H9 (cell line): Measurements from ENCODE around the gene MYH9. TPM values are rescaled to one million over a fixed set of nuclear protein-coding genes. Genes with fewer than 3 reads are reported as not detected.
"Not testable (repeated sequence)": the region's sequence is repeated elsewhere in the genome, so short reads cannot be mapped to it uniquely, and the experiment has no call there.

Experiments used
- DNase-seq: peaks from one replicate; pipeline ENCODE4 v3.0.0-alpha.2; 2017
- H2AFZ ChIP-seq: one replicate; pipeline ENCODE4 v1.6.1; 2013; ENCODE audit warnings: mild to moderate bottlenecking, low read length, control low read depth, moderate library complexity
- H2AK5ac ChIP-seq: 2 replicates; pipeline ENCODE4 v1.6.1; 2013; ENCODE audit warnings: low read length, control low read depth, mixed read lengths; ENCODE audit not compliant: insufficient read length
- H2BK120ac ChIP-seq: one replicate; pipeline ENCODE4 v1.6.1; 2013; ENCODE audit warnings: low read depth, mild to moderate bottlenecking, low read length, control low read depth, inconsistent platforms; ENCODE audit not compliant: poor library complexity, severe bottlenecking
- H2BK12ac ChIP-seq: 2 replicates; pipeline ENCODE4 v1.6.1; 2013; ENCODE audit warnings: low read length, control low read depth, mixed read lengths, low read depth; ENCODE audit not compliant: insufficient read length
- H2BK15ac ChIP-seq: 2 replicates; pipeline ENCODE4 v1.6.1; 2013; ENCODE audit warnings: low read depth, low read length, control low read depth
- H2BK20ac ChIP-seq: one replicate; pipeline ENCODE4 v1.6.1; 2013; ENCODE audit warnings: low read depth, mild to moderate bottlenecking, low read length, control low read depth, inconsistent platforms; ENCODE audit not compliant: poor library complexity, severe bottlenecking
- H2BK5ac ChIP-seq: 2 replicates; pipeline ENCODE4 v1.6.1; 2013; ENCODE audit warnings: low read length, control low read depth, mixed read lengths; ENCODE audit not compliant: insufficient read length
- H3K14ac ChIP-seq: 2 replicates; pipeline ENCODE4 v1.6.1; 2013; ENCODE audit warnings: low read length, control low read depth; ENCODE audit not compliant: insufficient read depth
- H3K18ac ChIP-seq: 2 replicates; pipeline ENCODE4 v1.6.1; 2013; ENCODE audit warnings: low read depth, mild to moderate bottlenecking, mixed read lengths, low read length, control low read depth; ENCODE audit not compliant: insufficient read length
- H3K23ac ChIP-seq: 2 replicates; pipeline ENCODE4 v1.6.1; 2013; ENCODE audit warnings: low read length, control low read depth, mixed read lengths, low read depth; ENCODE audit not compliant: insufficient read length
- H3K23me2 ChIP-seq: 2 replicates; pipeline ENCODE4 v1.6.1; 2013; ENCODE audit warnings: low read depth, mild to moderate bottlenecking, mixed read lengths, low read length, control low read depth; ENCODE audit not compliant: insufficient read length, poor library complexity, severe bottlenecking
- H3K27ac ChIP-seq: 2 replicates; pipeline ENCODE4 v1.5.1; 2013; ENCODE audit warnings: low read length, control low read depth, mixed read lengths, low read depth; ENCODE audit not compliant: insufficient read length
- H3K27me3 ChIP-seq: 2 replicates; pipeline ENCODE4 v1.6.1; 2013; ENCODE audit warnings: low read length, control low read depth, inconsistent platforms; ENCODE audit not compliant: insufficient read depth
- H3K4ac ChIP-seq: 2 replicates; pipeline ENCODE4 v1.6.1; 2013; ENCODE audit warnings: low read depth, mild to moderate bottlenecking, control low read depth, inconsistent platforms, low read length, moderate library complexity
- H3K4me1 ChIP-seq: 2 replicates; pipeline ENCODE4 v1.6.1; 2013; ENCODE audit warnings: low read length, control low read depth, inconsistent platforms; ENCODE audit not compliant: insufficient read depth
- H3K4me2 ChIP-seq: 2 replicates; pipeline ENCODE4 v1.6.1; 2013; ENCODE audit warnings: low read length, control low read depth, mixed read lengths; ENCODE audit not compliant: insufficient read length, insufficient read depth
- H3K56ac ChIP-seq: 2 replicates; pipeline ENCODE4 v1.6.1; 2013; ENCODE audit warnings: low read depth, mild to moderate bottlenecking, mixed read lengths, low read length, control low read depth; ENCODE audit not compliant: insufficient read length
- H3K79me1 ChIP-seq: 2 replicates; pipeline ENCODE4 v1.6.1; 2013; ENCODE audit warnings: low read depth, mild to moderate bottlenecking, moderate library complexity, low read length, control low read depth, inconsistent platforms; ENCODE audit not compliant: insufficient read depth, poor library complexity, severe bottlenecking
- H3K79me2 ChIP-seq: 2 replicates; pipeline ENCODE4 v1.6.1; 2013; ENCODE audit warnings: low read length, control low read depth, inconsistent platforms; ENCODE audit not compliant: insufficient read depth
- H3K9ac ChIP-seq: 2 replicates; pipeline ENCODE4 v1.6.1; 2013; ENCODE audit warnings: low read length, control low read depth, mixed read lengths; ENCODE audit not compliant: insufficient read length; ENCODE audit errors: extremely low read depth
- H3K9me3 ChIP-seq: one replicate; pipeline ENCODE4 v1.6.1; 2013; ENCODE audit warnings: low read depth, low read length, inconsistent platforms; ENCODE audit not compliant: control insufficient read depth
- H3T11ph ChIP-seq: one replicate; pipeline ENCODE4 v1.6.1; 2013; ENCODE audit warnings: mild to moderate bottlenecking, low read length, control low read depth, inconsistent platforms
- H4K20me1 ChIP-seq: one replicate; pipeline ENCODE4 v1.6.1; 2013; ENCODE audit not compliant: control insufficient read depth, insufficient read length, insufficient read depth
- H4K5ac ChIP-seq: 2 replicates; pipeline ENCODE4 v1.6.1; 2013; ENCODE audit warnings: low read depth, mild to moderate bottlenecking, mixed read lengths, low read length, control low read depth; ENCODE audit not compliant: insufficient read length
- H4K8ac ChIP-seq: replicated peaks from 2 replicates; pipeline ENCODE4 v1.6.1; 2013; ENCODE audit warnings: low read length, control low read depth, mixed read lengths, low read depth; ENCODE audit not compliant: insufficient read length
- H4K91ac ChIP-seq: 2 replicates; pipeline ENCODE4 v1.6.1; 2013; ENCODE audit warnings: low read depth, mild to moderate bottlenecking, moderate library complexity, mixed read lengths, low read length, control low read depth; ENCODE audit not compliant: insufficient read length
- H3K27ac Mint-ChIP-seq, 3 experiments: 2 replicates in 2 of 3; 3 replicates in 1 of 3; pipeline ENCODE4 v1.8.0; 2020 to 2021; ENCODE audit warnings: mixed read lengths in 3 of 3, mild to moderate bottlenecking in 1 of 3, moderate library complexity in 1 of 3
- H3K27me3 Mint-ChIP-seq: 2 replicates; pipeline ENCODE4 v1.8.0; 2021; ENCODE audit warnings: low read depth, mild to moderate bottlenecking, moderate library complexity, mixed read lengths
- H3K36me3 Mint-ChIP-seq, 3 experiments: 2 replicates in 2 of 3; 3 replicates in 1 of 3; pipeline ENCODE4 v1.8.0; 2020 to 2021; ENCODE audit warnings: low read depth in 3 of 3, mixed read lengths in 3 of 3; ENCODE audit not compliant: insufficient read depth in 1 of 3
- H3K4me1 Mint-ChIP-seq, 2 experiments: 2 replicates each; pipeline ENCODE4 v1.8.0; 2020; ENCODE audit warnings: mixed read lengths in 2 of 2
- H3K4me3 Mint-ChIP-seq, 2 experiments: 2 replicates in 1 of 2; 3 replicates in 1 of 2; pipeline ENCODE4 v1.8.0; 2020 to 2021; ENCODE audit warnings: mild to moderate bottlenecking in 2 of 2, mixed read lengths in 2 of 2, moderate library complexity in 1 of 2
- H3K9me3 Mint-ChIP-seq, 2 experiments: 2 replicates in 1 of 2; 3 replicates in 1 of 2; pipeline ENCODE4 v1.8.0; 2020; ENCODE audit warnings: mild to moderate bottlenecking in 2 of 2, mixed read lengths in 2 of 2, moderate library complexity in 1 of 2
- WGBS: extraction: QIAGEN DNeasy Blood & Tissue Kit; methylation state at CpG from one replicate; pipeline ENCODE4 v1.1.7; 2013; ENCODE audit warnings: missing lambda C conversion rate, low lambda C conversion rate, mixed read lengths; ENCODE audit not compliant: insufficient read length; ENCODE audit errors: extremely low coverage; 5-methylcytosine and 5-hydroxymethylcytosine counted together
- total RNA-seq: library from RNA; stranded (reverse); gene quantifications from 2 replicates; pipeline ENCODE4 v1.2.1, GENCODE V29; 2021

MYH9 gene
- total RNA-seq, 1 experiment from 2014 or later: 266 TPM

DNA sequence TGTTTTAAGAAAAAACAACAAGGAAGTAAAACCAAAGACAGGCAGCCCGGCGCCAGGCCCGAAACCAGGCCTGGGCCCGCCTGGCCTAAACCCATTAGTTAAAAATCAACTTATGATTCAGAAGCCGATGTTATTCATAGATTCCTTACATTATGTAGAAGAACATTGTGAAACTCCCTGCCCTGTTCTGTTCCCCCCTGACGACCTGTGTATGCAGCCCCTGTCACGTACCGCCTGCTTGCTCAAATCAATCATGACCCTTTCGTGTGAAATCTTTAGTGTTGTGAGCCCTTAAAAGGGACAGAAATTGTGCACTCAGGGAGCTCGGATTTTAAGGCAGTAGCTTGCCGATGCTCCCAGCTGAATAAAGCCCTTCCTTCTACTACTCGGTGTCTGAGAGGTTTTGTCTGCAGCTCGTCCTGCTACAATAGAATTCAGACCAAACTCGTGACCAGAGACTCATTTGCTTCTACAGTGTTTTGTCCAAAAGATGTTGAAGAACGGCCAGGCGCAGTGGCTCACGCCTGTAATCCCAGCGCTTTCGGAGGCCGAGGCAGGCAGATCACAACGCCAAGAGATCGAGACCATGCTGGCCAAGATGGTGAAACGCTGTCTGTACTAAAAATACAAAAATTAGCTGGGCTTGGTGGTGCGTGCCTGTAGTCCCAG is 137.3 kb downstream of the MYH9 start:
- not testable (repeated sequence) for H2AFZ ChIP-seq, H3K56ac ChIP-seq, H3K27me3 ChIP-seq, H2AK5ac ChIP-seq, H3K27ac ChIP-seq, H4K91ac ChIP-seq, H3K23me2 ChIP-seq, H2BK12ac ChIP-seq, H2BK5ac ChIP-seq, H3K27me3 Mint-ChIP-seq, H3K14ac ChIP-seq, H3K79me2 ChIP-seq, H3K9me3 ChIP-seq, H3K4me1 ChIP-seq, H3K4ac ChIP-seq, H2BK20ac ChIP-seq, H2BK120ac ChIP-seq, H3K4me3 Mint-ChIP-seq, H3K79me1 ChIP-seq, H3K4me2 ChIP-seq, H3T11ph ChIP-seq, H2BK15ac ChIP-seq, H4K8ac ChIP-seq, H3K9ac ChIP-seq, H3K23ac ChIP-seq, H3K18ac ChIP-seq, H3K27ac Mint-ChIP-seq, H4K5ac ChIP-seq, H4K20me1 ChIP-seq
- peak; percentile 12 for DNase-seq
- peaks cover 14 to 21% of the 10 kb centered on the region in 2 experiments for H3K9me3 Mint-ChIP-seq
- H3K4me1 Mint-ChIP-seq: peaks cover 30 to 31% of the 10 kb centered on the region in 2 experiments
- peaks cover 5 to 16% (median 9%) of the 10 kb centered on the region in 3 experiments; a peak in 6 of 7 replicates for H3K36me3 Mint-ChIP-seq
- no CpG with 5 or more reads among the region's 24 CpGs for WGBS
